Stimulated activated CD4-positive, alpha-beta T cell treated with anti-CD3 and anti-CD28 coated beads, Interleukin-2, amount 100 ng/mL, for 24 hours (primary cell): ENCODE measurements around the gene FBH1.
"Not testable (repeated sequence)": the region's sequence is repeated elsewhere in the genome, so short reads cannot be mapped to it uniquely, and the experiment has no call there.

ENCODE experiments used
- DNase-seq, 2 donors: peaks; one replicate each; pipeline ENCODE4 v3.0.0-alpha.2; 2020

Gene FBH1

GRCh38 chr10:5889624-5890451 is at the start of gene FBH1, which contains the start of gene ANKRD16:
Gene FBH1 (plus strand): TSS chr10:5890243. CDS start chr10:5890346, 103 bp downstream.
Gene ANKRD16 (minus strand): TSS chr10:5889893. CDS start chr10:5889354, 539 bp downstream.
- DNase-seq = peak; percentile 98 to 99

GRCh38 chr10:5840314-5841307 is 49.4 kb upstream of the FBH1 start:
- DNase-seq = no peak

- DNase-seq = no peak
Measured at GRCh38 chr10:5841965-5842364, 48.1 kb upstream of the FBH1 start.

GRCh38 chr10:5843686-5844344 is 46.2 kb upstream of the FBH1 start:
- DNase-seq = no peak

GRCh38 chr10:5844345-5845055 is 45.5 kb upstream of the FBH1 start:
- no peak for DNase-seq

GRCh38 chr10:5846667-5847066 is 43.4 kb upstream of the FBH1 start:
- DNase-seq = not testable (repeated sequence)

- no peak for DNase-seq
Measured at GRCh38 chr10:5854131-5854475, 35.9 kb upstream of the FBH1 start.

- no peak for DNase-seq
Measured at GRCh38 chr10:5855979-5856700, 33.9 kb upstream of the FBH1 start.

GRCh38 chr10:5856701-5857004 is 33.4 kb upstream of the FBH1 start:
- no peak for DNase-seq

- no peak for DNase-seq
Measured at GRCh38 chr10:5858811-5859210, 31.2 kb upstream of the FBH1 start.

GRCh38 chr10:5860066-5860465 is 30.0 kb upstream of the FBH1 start:
- DNase-seq = no peak

- DNase-seq = no peak
Measured at GRCh38 chr10:5862360-5862961, 27.6 kb upstream of the FBH1 start.

GRCh38 chr10:5862981-5863685 is 26.9 kb upstream of the FBH1 start:
- not testable (repeated sequence) for DNase-seq

GRCh38 chr10:5866451-5867081 is 23.5 kb upstream of the FBH1 start:
- not testable (repeated sequence) for DNase-seq

- not testable (repeated sequence) for DNase-seq
Measured at GRCh38 chr10:5867091-5867615, 22.9 kb upstream of the FBH1 start.

- DNase-seq = not testable (repeated sequence)
Measured at GRCh38 chr10:5868383-5868782, 21.7 kb upstream of the FBH1 start.

GRCh38 chr10:5869156-5869555 is 20.9 kb upstream of the FBH1 start:
- DNase-seq = no peak

- DNase-seq = no peak
Measured at GRCh38 chr10:5871596-5871995, 18.4 kb upstream of the FBH1 start.

- DNase-seq = peak; percentile 72 to 75
Measured at GRCh38 chr10:5873515-5873995, 16.5 kb upstream of the FBH1 start.
